ENCODE measurements around the gene ATOSB.

DNA sequence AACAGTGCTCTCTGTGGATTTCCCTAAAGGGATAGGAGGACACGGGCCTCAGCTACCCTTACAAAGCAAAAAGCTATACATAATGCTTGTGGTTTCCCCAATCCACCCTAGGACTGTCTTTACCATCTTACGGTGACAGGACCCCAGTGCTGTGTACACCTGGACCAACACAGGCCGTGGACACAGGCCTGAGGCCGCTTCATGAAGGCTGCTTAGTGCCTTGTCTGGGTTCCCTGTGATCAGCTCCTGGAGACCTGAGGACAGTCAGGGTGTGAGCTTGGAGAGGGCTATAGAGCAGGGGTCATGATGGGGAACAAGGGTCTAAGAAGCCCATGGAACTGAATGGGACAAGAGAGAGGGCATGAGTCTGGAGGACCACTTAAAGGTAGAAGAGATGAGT, 38.8 kb downstream of the ATOSB start:
- TF ChIP-seq, protein P1, sequence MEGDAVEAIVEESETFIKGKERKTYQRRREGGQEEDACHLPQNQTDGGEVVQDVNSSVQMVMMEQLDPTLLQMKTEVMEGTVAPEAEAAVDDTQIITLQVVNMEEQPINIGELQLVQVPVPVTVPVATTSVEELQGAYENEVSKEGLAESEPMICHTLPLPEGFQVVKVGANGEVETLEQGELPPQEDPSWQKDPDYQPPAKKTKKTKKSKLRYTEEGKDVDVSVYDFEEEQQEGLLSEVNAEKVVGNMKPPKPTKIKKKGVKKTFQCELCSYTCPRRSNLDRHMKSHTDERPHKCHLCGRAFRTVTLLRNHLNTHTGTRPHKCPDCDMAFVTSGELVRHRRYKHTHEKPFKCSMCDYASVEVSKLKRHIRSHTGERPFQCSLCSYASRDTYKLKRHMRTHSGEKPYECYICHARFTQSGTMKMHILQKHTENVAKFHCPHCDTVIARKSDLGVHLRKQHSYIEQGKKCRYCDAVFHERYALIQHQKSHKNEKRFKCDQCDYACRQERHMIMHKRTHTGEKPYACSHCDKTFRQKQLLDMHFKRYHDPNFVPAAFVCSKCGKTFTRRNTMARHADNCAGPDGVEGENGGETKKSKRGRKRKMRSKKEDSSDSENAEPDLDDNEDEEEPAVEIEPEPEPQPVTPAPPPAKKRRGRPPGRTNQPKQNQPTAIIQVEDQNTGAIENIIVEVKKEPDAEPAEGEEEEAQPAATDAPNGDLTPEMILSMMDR (IDR thresholded peaks at IDR 0.05 in 4 of 5, conservative IDR thresholded peaks at IDR 0.05 in 1 of 5): no peak
- TF ChIP-seq POLR2A (IDR thresholded peaks at IDR 0.05): no peak

All from gastrocnemius medialis (tissue), 4 donors.